ENCODE results near the gene PGA4. TPM values are rescaled to one million over a fixed set of nuclear protein-coding genes. Genes with fewer than 3 reads are reported as not detected.
A peak's percentile ranks its signal among the peaks of the same experiment; 100 is the strongest.
"Not testable (repeated sequence)": the region's sequence is repeated elsewhere in the genome, so short reads cannot be mapped to it uniquely, and the experiment has no call there.

Gene PGA4
- total and polyA plus RNA-seq, 9 of the 15 experiments (the other 6 are each of a cell fraction or from before 2014, with no cell fraction given) = not detected

DNA sequence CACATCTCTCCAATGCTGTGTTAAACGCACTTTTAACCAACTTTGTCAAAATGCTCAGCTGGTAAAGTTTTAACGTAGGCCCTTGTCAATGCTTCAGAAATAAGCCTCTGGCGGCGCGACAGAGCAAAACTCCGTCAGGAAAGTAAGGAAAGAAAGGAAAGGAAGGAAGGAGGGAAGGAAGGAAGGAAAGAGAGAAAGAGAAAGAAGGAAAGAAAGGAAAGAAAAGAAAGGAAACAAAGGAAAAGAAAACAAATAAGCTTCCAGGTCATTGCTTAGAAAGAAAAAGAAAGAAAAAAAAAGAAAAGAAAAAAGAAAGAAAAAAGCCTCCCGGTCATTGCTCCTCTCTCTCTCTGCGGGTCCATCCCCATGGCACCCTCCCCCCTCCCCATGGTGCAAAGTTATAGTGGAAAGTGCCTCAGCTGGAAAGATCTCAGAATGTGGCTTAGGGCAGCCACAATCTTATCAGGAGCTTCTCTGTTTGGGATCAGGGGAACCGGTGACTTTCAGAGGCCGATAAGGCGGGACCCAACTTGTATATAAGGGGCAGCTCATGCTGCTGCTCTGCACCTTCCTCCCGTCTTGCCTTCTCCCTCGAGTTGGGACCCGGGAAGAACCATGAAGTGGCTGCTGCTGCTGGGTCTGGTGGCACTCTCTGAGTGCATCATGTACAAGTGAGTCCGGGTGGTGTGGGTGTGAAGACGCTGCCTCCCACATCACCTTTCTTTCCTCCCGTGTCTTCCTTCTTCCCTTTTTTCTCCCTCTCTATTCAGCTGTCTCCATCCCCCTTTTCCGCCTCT, 19.0 kb upstream of the PGA4 start, which contains the start of gene PGA3:
PGA3 (plus strand) TSS at position 566 of the 797 bp plus-strand sequence; CDS start at position 616, 50 bp downstream.
- CTCF ChIA-PET (ENCODE audit: low intra/inter-chr PET ratio); H3K9ac ChIP-seq (ENCODE audit: insufficient read depth in 1 of 2, low read depth in 2 of 2, low read length in 2 of 2); POLR2A ChIA-PET; H3K4me3 ChIP-seq; intact Hi-C loops (cut with micrococcal nuclease); H3K79me2 ChIP-seq (ENCODE audit: control insufficient read depth, insufficient read depth, low read length); H3K4me2 ChIP-seq (ENCODE audit: insufficient read depth, low read length); H4K20me1 ChIP-seq (replicated peaks; ENCODE audit: control insufficient read depth, insufficient read depth, low read length); BruUV-seq (replicated peaks); H3K4me1 ChIP-seq (replicated peaks in 1 of 2; ENCODE audit: control insufficient read depth in 2 of 2, insufficient read depth in 2 of 2, low read length in 2 of 2); H3K9me3 ChIP-seq (replicated peaks; ENCODE audit: control insufficient read depth, insufficient read depth, low read depth, low read length); H2AFZ ChIP-seq (ENCODE audit: low read depth, low read length); H3K36me3 ChIP-seq (ENCODE audit: control insufficient read depth, insufficient read depth, low read length); DNase-seq (ENCODE audit: extremely low read depth in 1 of 4, low spot score in 3 of 4); FAIRE-seq; H3K27ac ChIP-seq (ENCODE audit: extremely low read depth, low read depth, low read length); H3K9me1 ChIP-seq (ENCODE audit: control insufficient read depth, insufficient read depth, low read length); in situ Hi-C loops (cut with MboI): not testable (repeated sequence)
- peaks cover 12 to 32% of the 10 kb centered on the region in 2 experiments; a peak in 4 of 5 replicates for H3K27me3 ChIP-seq (ENCODE audit: control insufficient read depth in 2 of 2, insufficient read depth in 2 of 2, low read length in 2 of 2)
- TF ChIP-seq ZBTB26 (CRISPR knock-in tag; IDR thresholded peaks at IDR 0.05) = 0 out of 2 replicates have a peak, but pooled peaks have one; percentile 30
- TF ChIP-seq, protein P1, sequence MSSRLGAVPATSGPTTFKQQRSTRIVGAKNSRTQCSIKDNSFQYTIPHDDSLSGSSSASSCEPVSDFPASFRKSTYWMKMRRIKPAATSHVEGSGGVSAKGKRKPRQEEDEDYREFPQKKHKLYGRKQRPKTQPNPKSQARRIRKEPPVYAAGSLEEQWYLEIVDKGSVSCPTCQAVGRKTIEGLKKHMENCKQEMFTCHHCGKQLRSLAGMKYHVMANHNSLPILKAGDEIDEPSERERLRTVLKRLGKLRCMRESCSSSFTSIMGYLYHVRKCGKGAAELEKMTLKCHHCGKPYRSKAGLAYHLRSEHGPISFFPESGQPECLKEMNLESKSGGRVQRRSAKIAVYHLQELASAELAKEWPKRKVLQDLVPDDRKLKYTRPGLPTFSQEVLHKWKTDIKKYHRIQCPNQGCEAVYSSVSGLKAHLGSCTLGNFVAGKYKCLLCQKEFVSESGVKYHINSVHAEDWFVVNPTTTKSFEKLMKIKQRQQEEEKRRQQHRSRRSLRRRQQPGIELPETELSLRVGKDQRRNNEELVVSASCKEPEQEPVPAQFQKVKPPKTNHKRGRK (tag; IDR thresholded peaks at IDR 0.05) = peak; percentile 94
- peak; percentile 22; the same call in 1 of the 3 replicates for ATAC-seq
- WGBS (ENCODE audit: insufficient coverage, low coverage, missing lambda C conversion rate) = 2% methylated on average over 7 of the region's 18 CpGs

DNA sequence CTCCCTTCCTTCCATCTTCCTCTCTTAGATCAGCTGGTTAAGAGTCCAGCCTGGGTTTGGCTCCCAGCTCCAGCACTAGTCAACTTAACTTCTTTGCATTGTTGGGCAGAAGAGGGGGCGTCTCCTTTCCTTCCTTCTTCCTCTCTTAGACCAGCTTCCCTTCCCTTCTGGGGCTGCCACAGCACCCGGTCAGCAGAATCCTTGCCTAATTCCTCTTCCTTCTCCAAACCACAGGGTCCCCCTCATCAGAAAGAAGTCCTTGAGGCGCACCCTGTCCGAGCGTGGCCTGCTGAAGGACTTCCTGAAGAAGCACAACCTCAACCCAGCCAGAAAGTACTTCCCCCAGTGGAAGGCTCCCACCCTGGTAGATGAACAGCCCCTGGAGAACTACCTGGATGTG, 18.3 kb upstream of the PGA4 start:
- no CpG with 5 or more reads among the region's 5 CpGs for WGBS (ENCODE audit: insufficient coverage, low coverage, missing lambda C conversion rate)
- H3K27ac ChIP-seq (ENCODE audit: extremely low read depth, low read depth, low read length); H3K9me1 ChIP-seq (ENCODE audit: control insufficient read depth, insufficient read depth, low read length): not testable (repeated sequence)

GRCh38 chr11:61204502-61205059, 17.6 kb upstream of the PGA4 start:
- CTCF ChIA-PET (ENCODE audit: low intra/inter-chr PET ratio); H2AFZ ChIP-seq (ENCODE audit: low read depth, low read length); H3K36me3 ChIP-seq (ENCODE audit: control insufficient read depth, insufficient read depth, low read length); H3K4me1 ChIP-seq (replicated peaks in 1 of 2; ENCODE audit: control insufficient read depth in 2 of 2, insufficient read depth in 2 of 2, low read length in 2 of 2); H3K4me2 ChIP-seq (ENCODE audit: insufficient read depth, low read length); POLR2A ChIA-PET; H3K79me2 ChIP-seq (ENCODE audit: control insufficient read depth, insufficient read depth, low read length); FAIRE-seq; BruUV-seq (replicated peaks); H4K20me1 ChIP-seq (replicated peaks; ENCODE audit: control insufficient read depth, insufficient read depth, low read length); H3K27ac ChIP-seq (ENCODE audit: extremely low read depth, low read depth, low read length); DNase-seq (ENCODE audit: extremely low read depth in 1 of 4, low spot score in 3 of 4); H3K9ac ChIP-seq (ENCODE audit: insufficient read depth in 1 of 2, low read depth in 2 of 2, low read length in 2 of 2); ATAC-seq; H3K9me3 ChIP-seq (replicated peaks; ENCODE audit: control insufficient read depth, insufficient read depth, low read depth, low read length); in situ Hi-C loops (cut with MboI); H3K4me3 ChIP-seq; H3K9me1 ChIP-seq (ENCODE audit: control insufficient read depth, insufficient read depth, low read length); intact Hi-C loops (cut with micrococcal nuclease): not testable (repeated sequence)
- 7% methylated on average over 13 of the region's 14 CpGs for WGBS (ENCODE audit: insufficient coverage, low coverage, missing lambda C conversion rate)
- H3K27me3 ChIP-seq (ENCODE audit: control insufficient read depth in 2 of 2, insufficient read depth in 2 of 2, low read length in 2 of 2) = peaks cover 10 to 22% of the 10 kb centered on the region in 2 experiments; a peak in 4 of 5 replicates

More for the DNA sequence above, 18.3 kb upstream of the PGA4 start:
- H3K9me3 ChIP-seq (replicated peaks; ENCODE audit: control insufficient read depth, insufficient read depth, low read depth, low read length); POLR2A ChIA-PET; H2AFZ ChIP-seq (ENCODE audit: low read depth, low read length); FAIRE-seq; DNase-seq (ENCODE audit: extremely low read depth in 1 of 4, low spot score in 3 of 4); H3K4me3 ChIP-seq; H4K20me1 ChIP-seq (replicated peaks; ENCODE audit: control insufficient read depth, insufficient read depth, low read length); intact Hi-C loops (cut with micrococcal nuclease); ATAC-seq; H3K4me2 ChIP-seq (ENCODE audit: insufficient read depth, low read length); in situ Hi-C loops (cut with MboI); CTCF ChIA-PET (ENCODE audit: low intra/inter-chr PET ratio); H3K9ac ChIP-seq (ENCODE audit: insufficient read depth in 1 of 2, low read depth in 2 of 2, low read length in 2 of 2); H3K4me1 ChIP-seq (replicated peaks in 1 of 2; ENCODE audit: control insufficient read depth in 2 of 2, insufficient read depth in 2 of 2, low read length in 2 of 2); H3K79me2 ChIP-seq (ENCODE audit: control insufficient read depth, insufficient read depth, low read length); H3K36me3 ChIP-seq (ENCODE audit: control insufficient read depth, insufficient read depth, low read length); BruUV-seq (replicated peaks): not testable (repeated sequence)
- H3K27me3 ChIP-seq (ENCODE audit: control insufficient read depth in 2 of 2, insufficient read depth in 2 of 2, low read length in 2 of 2) = peaks cover 12 to 27% of the 10 kb centered on the region in 2 experiments; a peak in 4 of 5 replicates

Data from K562 (cell line).